ENCODE measurements around the gene CLEC4D. TPM values are rescaled to one million over a fixed set of nuclear protein-coding genes. Genes with fewer than 3 reads are reported as not detected.

Gene CLEC4D
- total RNA-seq, 6 experiments from 2014 or later: not detected

GRCh38 chr12:8508910-8509841 lies 4.1 kb upstream of the CLEC4D start:
- H3K4me1 Mint-ChIP-seq (ENCODE audit: low read depth): no peaks in the 10 kb centered on the region
- H3K9me3 Mint-ChIP-seq: peaks cover 12% of the 10 kb centered on the region; the same call in 1 of the 2 replicates
- no peaks in the 10 kb centered on the region for H3K36me3 Mint-ChIP-seq (ENCODE audit: low read depth)
- TF ChIP-seq CTCF (IDR thresholded peaks at IDR 0.05): no peak
- no peak overlapping the region for H3K4me3 Mint-ChIP-seq
- DNase-seq: no peak
- H3K27me3 Mint-ChIP-seq (ENCODE audit: insufficient read depth): no peaks in the 10 kb centered on the region; the same call in 1 of the 2 replicates
- H3K27ac Mint-ChIP-seq: no peak overlapping the region

GRCh38 chr12:8517971-8518370 lies 4.7 kb downstream of the CLEC4D start:
- Mint-ChIP-seq H3K9me3 (no peaks in the 10 kb centered on the region; the same call in 1 of the 2 replicates), H3K27me3 (ENCODE audit: insufficient read depth) (no peaks in the 10 kb centered on the region), H3K36me3 (ENCODE audit: low read depth) (no peaks in the 10 kb centered on the region), H3K27ac (no peak overlapping the region), H3K4me1 (ENCODE audit: low read depth) (no peaks in the 10 kb centered on the region), H3K4me3 (no peak overlapping the region)
- DNase-seq: no peak
- TF ChIP-seq CTCF (IDR thresholded peaks at IDR 0.05): no peak

GRCh38 chr12:8519171-8519570 lies 5.9 kb downstream of the CLEC4D start:
- Mint-ChIP-seq H3K4me1 (ENCODE audit: low read depth) (no peaks in the 10 kb centered on the region), H3K4me3 (no peak overlapping the region), H3K27me3 (ENCODE audit: insufficient read depth) (no peaks in the 10 kb centered on the region; the same call in 1 of the 2 replicates), H3K36me3 (ENCODE audit: low read depth) (no peaks in the 10 kb centered on the region), H3K27ac (no peak overlapping the region), H3K9me3 (peaks cover 7% of the 10 kb centered on the region; the same call in 1 of the 2 replicates)
- DNase-seq: no peak
- TF ChIP-seq CTCF (IDR thresholded peaks at IDR 0.05): no peak

GRCh38 chr12:8527250-8528130 lies 14.2 kb downstream of the CLEC4D start:
- no peak for TF ChIP-seq CTCF (IDR thresholded peaks at IDR 0.05)
- no peak overlapping the region for H3K27ac Mint-ChIP-seq
- no peak overlapping the region for H3K4me3 Mint-ChIP-seq
- H3K9me3 Mint-ChIP-seq: peaks cover 15% of the 10 kb centered on the region
- no peaks in the 10 kb centered on the region for H3K36me3 Mint-ChIP-seq (ENCODE audit: low read depth)
- no peaks in the 10 kb centered on the region for H3K4me1 Mint-ChIP-seq (ENCODE audit: low read depth)
- H3K27me3 Mint-ChIP-seq (ENCODE audit: insufficient read depth): peaks cover 8% of the 10 kb centered on the region
- no peak for DNase-seq

- Mint-ChIP-seq H3K4me3 (no peak overlapping the region), H3K36me3 (ENCODE audit: low read depth) (no peaks in the 10 kb centered on the region), H3K27ac (no peak overlapping the region), H3K9me3 (no peaks in the 10 kb centered on the region; the same call in 1 of the 2 replicates), H3K27me3 (ENCODE audit: insufficient read depth) (peaks cover 10% of the 10 kb centered on the region), H3K4me1 (ENCODE audit: low read depth) (no peaks in the 10 kb centered on the region)
- DNase-seq: no peak
- TF ChIP-seq CTCF (IDR thresholded peaks at IDR 0.05): no peak
Observed at GRCh38 chr12:8532045-8532444, 18.7 kb downstream of the CLEC4D start.
